Smooth muscle cell (in vitro differentiated cells): ENCODE results near the gene SYTL1. TPM values are rescaled to one million over a fixed set of nuclear protein-coding genes. Genes with fewer than 3 reads are reported as not detected.

Experiments used
- DNase-seq: peaks from one replicate; lab custom pipeline; 2025; ENCODE audit not compliant: unreplicated experiment; lab: John Stamatoyannopoulos, UW
- H2AFZ ChIP-seq: fragments of 200-600 bp; sonication (generic); 2 replicates; pipeline ENCODE4 v1.6.0; 2016; ENCODE audit warnings: antibody characterized with exemption, low read depth, mild to moderate bottlenecking
- H3F3A ChIP-seq: fragments of 200-600 bp; sonication (generic); 2 replicates; pipeline ENCODE4 v1.6.0; 2017; ENCODE audit warnings: antibody characterized with exemption, low read depth
- H3K27ac ChIP-seq: fragments of 200-600 bp; sonication (generic); 2 replicates; pipeline ENCODE4 v1.5.1; 2016; ENCODE audit warnings: low read depth, mild to moderate bottlenecking
- H3K27me3 ChIP-seq: fragments of 200-600 bp; sonication (generic); 2 replicates; pipeline ENCODE4 v1.6.1; 2016; ENCODE audit warnings: low read depth, mild to moderate bottlenecking
- H3K36me3 ChIP-seq: fragments of 200-600 bp; sonication (generic); 2 replicates; pipeline ENCODE4 v1.5.1; 2016; ENCODE audit warnings: low read depth
- H3K4me1 ChIP-seq: fragments of 200-600 bp; sonication (generic); 2 replicates; pipeline ENCODE4 v1.5.1; 2016; ENCODE audit warnings: low read depth
- H3K4me2 ChIP-seq: fragments of 200-600 bp; sonication (generic); 2 replicates; pipeline ENCODE4 v1.6.0; 2016; ENCODE audit warnings: mild to moderate bottlenecking
- H3K4me3 ChIP-seq: fragments of 200-600 bp; sonication (generic); 2 replicates; pipeline ENCODE4 v1.5.1; 2016; ENCODE audit warnings: mild to moderate bottlenecking
- H3K79me2 ChIP-seq: fragments of 200-600 bp; sonication (generic); 2 replicates; pipeline ENCODE4 v1.6.0; 2016; ENCODE audit warnings: low read depth, mild to moderate bottlenecking
- H3K9ac ChIP-seq: fragments of 200-600 bp; sonication (generic); 2 replicates; pipeline ENCODE4 v1.6.0; 2016; ENCODE audit warnings: low read depth
- H3K9me3 ChIP-seq: fragments of 200-600 bp; sonication (generic); replicated peaks from 2 replicates; pipeline ENCODE4 v1.5.1; 2016; ENCODE audit warnings: low read depth
- H4K20me1 ChIP-seq: fragments of 200-600 bp; sonication (generic); 2 replicates; pipeline ENCODE4 v1.6.0; 2016; ENCODE audit warnings: low read depth
- WGBS: methylation state at CpG from one replicate; pipeline ENCODE4 v1.1.7; 2016; ENCODE audit warnings: low lambda C conversion rate; 5-methylcytosine and 5-hydroxymethylcytosine counted together
- polyA plus RNA-seq: library from polyadenylated mRNA; unstranded; fragments of >200 nt; fragmentation: Nextera tagmentation; extraction: Ambion mirVana; gene quantifications from 2 replicates; pipeline ENCODE4 v1.2.1, GENCODE V29; 2016
- total RNA-seq: library from RNA; depleted of rRNA; stranded (reverse); fragments of >200 nt; gene quantifications from 2 replicates; pipeline ENCODE4 v1.2.3, GENCODE V29; 2014
- TF ChIP-seq, protein P1 (sequence below): fragments of 200-600 bp; sonication (generic); IDR thresholded peaks from 2 replicates; pipeline ENCODE4 v1.5.1; 2017; ENCODE audit warnings: borderline replicate concordance, mild to moderate bottlenecking, antibody characterized with exemption; ENCODE audit not compliant: insufficient read depth, poor library complexity, severe bottlenecking

The SYTL1 gene
- total and polyA plus RNA-seq, 2 experiments from 2014 or later: 14.2 to 16.5 TPM

- H3K4me1 ChIP-seq: peaks cover 9% of the 10 kb centered on the region
- H3K9me3 ChIP-seq: no peaks in the 10 kb centered on the region
- H3K4me2 ChIP-seq: no peak overlapping the region
- H3K27me3 ChIP-seq: no peaks in the 10 kb centered on the region
- H3K9ac ChIP-seq: no peak overlapping the region
- DNase-seq: no peak
- WGBS: 98% methylated on average over 5 of the region's 5 CpGs
- no peak overlapping the region for H2AFZ ChIP-seq
- H3K27ac ChIP-seq: no peak overlapping the region
- no peaks in the 10 kb centered on the region for H3K79me2 ChIP-seq
- no peak overlapping the region for H3K4me3 ChIP-seq
- TF ChIP-seq, protein P1, sequence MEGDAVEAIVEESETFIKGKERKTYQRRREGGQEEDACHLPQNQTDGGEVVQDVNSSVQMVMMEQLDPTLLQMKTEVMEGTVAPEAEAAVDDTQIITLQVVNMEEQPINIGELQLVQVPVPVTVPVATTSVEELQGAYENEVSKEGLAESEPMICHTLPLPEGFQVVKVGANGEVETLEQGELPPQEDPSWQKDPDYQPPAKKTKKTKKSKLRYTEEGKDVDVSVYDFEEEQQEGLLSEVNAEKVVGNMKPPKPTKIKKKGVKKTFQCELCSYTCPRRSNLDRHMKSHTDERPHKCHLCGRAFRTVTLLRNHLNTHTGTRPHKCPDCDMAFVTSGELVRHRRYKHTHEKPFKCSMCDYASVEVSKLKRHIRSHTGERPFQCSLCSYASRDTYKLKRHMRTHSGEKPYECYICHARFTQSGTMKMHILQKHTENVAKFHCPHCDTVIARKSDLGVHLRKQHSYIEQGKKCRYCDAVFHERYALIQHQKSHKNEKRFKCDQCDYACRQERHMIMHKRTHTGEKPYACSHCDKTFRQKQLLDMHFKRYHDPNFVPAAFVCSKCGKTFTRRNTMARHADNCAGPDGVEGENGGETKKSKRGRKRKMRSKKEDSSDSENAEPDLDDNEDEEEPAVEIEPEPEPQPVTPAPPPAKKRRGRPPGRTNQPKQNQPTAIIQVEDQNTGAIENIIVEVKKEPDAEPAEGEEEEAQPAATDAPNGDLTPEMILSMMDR: no peak
- no peaks in the 10 kb centered on the region for H3K36me3 ChIP-seq
- H3F3A ChIP-seq: no peaks in the 10 kb centered on the region
- no peaks in the 10 kb centered on the region for H4K20me1 ChIP-seq
Measured at GRCh38 chr1:27358928-27359313, 17.1 kb downstream of the SYTL1 start.

DNA sequence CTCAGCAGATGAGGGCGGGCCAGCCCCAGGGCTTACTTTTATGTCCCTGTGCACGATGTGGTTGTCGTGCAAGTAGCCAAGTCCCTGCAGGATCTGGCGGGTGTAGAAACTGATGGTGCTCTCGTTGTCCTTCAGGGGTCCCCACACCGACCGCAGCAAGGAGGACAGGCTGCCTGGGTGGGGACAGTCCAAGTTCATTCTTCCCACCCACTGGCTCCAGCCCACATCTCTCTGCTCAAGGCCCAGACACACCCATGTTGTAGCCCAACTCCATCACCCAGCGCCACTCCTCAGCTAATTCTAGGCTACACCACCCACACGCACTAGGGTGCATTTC is 18.0 kb downstream of the SYTL1 start:
- TF ChIP-seq, protein P1: no peak
- H3F3A ChIP-seq: no peaks in the 10 kb centered on the region
- no peak overlapping the region for H2AFZ ChIP-seq
- peaks cover 13% of the 10 kb centered on the region for H3K4me1 ChIP-seq
- no peaks in the 10 kb centered on the region for H3K27me3 ChIP-seq
- DNase-seq: no peak
- 48% methylated on average over 9 of the region's 9 CpGs for WGBS
- no peak overlapping the region for H3K9ac ChIP-seq
- H3K4me2 ChIP-seq: peak overlapping the region; percentile 98
- peaks cover 4% of the 10 kb centered on the region for H3K79me2 ChIP-seq
- H3K36me3 ChIP-seq: no peaks in the 10 kb centered on the region
- H3K27ac ChIP-seq: no peak overlapping the region
- peak overlapping the region; percentile 42 for H3K4me3 ChIP-seq
- H4K20me1 ChIP-seq: peaks cover 4% of the 10 kb centered on the region
- H3K9me3 ChIP-seq: no peaks in the 10 kb centered on the region

- Histone ChIP-seq H3K27me3 (no peaks in the 10 kb centered on the region), H3K9ac (no peak overlapping the region), H3K9me3 (no peaks in the 10 kb centered on the region), H3K36me3 (no peaks in the 10 kb centered on the region), H3K4me2 (peak overlapping the region; percentile 98), H3K4me1 (peaks cover 18% of the 10 kb centered on the region), H3K4me3 (peak overlapping the region; percentile 42), H4K20me1 (peaks cover 5% of the 10 kb centered on the region), H3K27ac (no peak overlapping the region), H3K79me2 (peaks cover 5% of the 10 kb centered on the region), H3F3A (no peaks in the 10 kb centered on the region), H2AFZ (no peak overlapping the region)
- 10% methylated on average over 25 of the region's 71 CpGs for WGBS
- no peak for DNase-seq
- TF ChIP-seq, protein P1: no peak
Measured at GRCh38 chr1:27360159-27361043, 18.6 kb downstream of the SYTL1 start.

DNA sequence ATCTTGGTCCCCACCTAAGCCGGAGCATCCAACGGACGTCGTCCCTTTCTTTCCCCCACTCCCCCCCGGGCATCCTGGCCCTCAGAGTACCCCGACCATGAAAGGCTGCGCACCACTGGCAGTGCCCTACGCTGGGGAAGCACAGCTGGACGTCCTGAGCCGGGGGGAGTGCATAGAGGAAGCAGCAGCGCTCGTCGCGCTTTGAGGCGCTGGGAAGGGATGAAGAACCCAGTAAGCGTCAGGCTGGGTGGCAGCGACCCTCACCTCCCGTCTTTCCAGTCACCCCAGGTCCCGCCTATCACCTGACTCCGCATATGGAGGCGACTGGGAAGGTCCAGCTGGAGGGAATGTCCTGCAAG is 19.2 kb downstream of the SYTL1 start:
- no peak for DNase-seq
- Histone ChIP-seq H3K4me3 (peak overlapping the region; percentile 42), H3K27ac (no peak overlapping the region), H3K27me3 (no peaks in the 10 kb centered on the region), H3K36me3 (no peaks in the 10 kb centered on the region), H3F3A (peaks cover 5% of the 10 kb centered on the region), H3K9me3 (no peaks in the 10 kb centered on the region), H3K79me2 (peaks cover 5% of the 10 kb centered on the region), H3K4me2 (peak overlapping the region; percentile 98), H4K20me1 (peaks cover 5% of the 10 kb centered on the region), H2AFZ (no peak overlapping the region), H3K9ac (no peak overlapping the region), H3K4me1 (peaks cover 18% of the 10 kb centered on the region)
- TF ChIP-seq, protein P1: no peak
- WGBS: 46% methylated on average over 17 of the region's 21 CpGs
